Ishikawa (cell line): ENCODE results near the gene CPPED1.

Experiments used
- CEBPB ChIP-seq: IDR thresholded peaks from 2 replicates; pipeline ENCODE4 v1.6.1; 2012
- CREB1 ChIP-seq: IDR thresholded peaks from 2 replicates; pipeline ENCODE4 v1.6.1; 2012; ENCODE audit warnings: low read depth
- EGR1 ChIP-seq: IDR thresholded peaks from 2 replicates; pipeline ENCODE4 v1.6.1; 2012
- EP300 ChIP-seq: IDR thresholded peaks from 2 replicates; pipeline ENCODE4 v1.6.1; 2012; ENCODE audit warnings: borderline replicate concordance
- FOXM1 ChIP-seq: IDR thresholded peaks from 2 replicates; pipeline ENCODE4 v1.6.1; 2012; ENCODE audit warnings: low read depth, borderline replicate concordance
- MAX ChIP-seq: IDR thresholded peaks from 2 replicates; pipeline ENCODE4 v1.6.1; 2012
- NFIC ChIP-seq: IDR thresholded peaks from 2 replicates; pipeline ENCODE4 v1.6.1; 2012
- RAD21 ChIP-seq: IDR thresholded peaks from 2 replicates; pipeline ENCODE4 v1.6.1; 2012; ENCODE audit warnings: low read depth
- REST ChIP-seq: IDR thresholded peaks from 2 replicates; pipeline ENCODE4 v1.6.1; 2012; ENCODE audit warnings: low read depth, mild to moderate bottlenecking
- TAF1 ChIP-seq: IDR thresholded peaks from 2 replicates; pipeline ENCODE4 v1.6.1; 2012; ENCODE audit warnings: low read depth, mild to moderate bottlenecking
- TCF12 ChIP-seq: IDR thresholded peaks from 2 replicates; pipeline ENCODE4 v1.6.1; 2012; ENCODE audit warnings: low read depth
- TEAD4 ChIP-seq: IDR thresholded peaks from 2 replicates; pipeline ENCODE4 v1.6.1; 2012
- USF1 ChIP-seq: IDR thresholded peaks from 2 replicates; pipeline ENCODE4 v1.6.1; 2012
- YY1 ChIP-seq: IDR thresholded peaks from 2 replicates; pipeline ENCODE4 v1.6.1; 2012; ENCODE audit warnings: low read depth
- ZBTB7A ChIP-seq: IDR thresholded peaks from 2 replicates; pipeline ENCODE4 v1.6.1; 2012; ENCODE audit warnings: low read depth

Gene CPPED1

DNA sequence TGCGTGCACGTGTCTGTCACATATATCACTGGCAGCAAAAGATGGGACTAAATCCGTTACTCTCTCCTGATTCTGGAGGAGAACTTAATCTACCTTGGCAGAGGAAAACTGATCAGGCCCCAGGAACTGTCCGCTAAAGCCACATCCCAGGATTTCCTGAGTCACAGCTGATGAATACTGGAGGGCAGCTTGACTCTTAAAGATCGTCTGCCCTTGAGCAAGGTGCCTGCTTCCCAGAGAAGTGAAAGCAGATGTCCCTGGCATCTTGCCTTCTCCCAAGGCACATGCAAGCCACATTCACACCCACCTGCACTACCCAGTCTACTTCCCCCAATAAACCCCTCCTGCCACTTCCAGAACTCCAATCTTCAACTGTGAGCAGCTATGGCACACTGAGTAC is 99.8 kb downstream of the CPPED1 start:
- no peak for TF ChIP-seq EGR1
- no peak for TF ChIP-seq MAX
- no peak for TF ChIP-seq REST
- no peak for TF ChIP-seq CREB1
- TF ChIP-seq EP300: no peak
- TF ChIP-seq FOXM1: no peak
- no peak for TF ChIP-seq RAD21
- TF ChIP-seq NFIC: no peak
- TF ChIP-seq TEAD4: no peak
- TF ChIP-seq TCF12: no peak
- no peak for TF ChIP-seq TAF1
- no peak for TF ChIP-seq USF1
- TF ChIP-seq CEBPB: no peak
- TF ChIP-seq YY1: no peak
- no peak for TF ChIP-seq ZBTB7A

DNA sequence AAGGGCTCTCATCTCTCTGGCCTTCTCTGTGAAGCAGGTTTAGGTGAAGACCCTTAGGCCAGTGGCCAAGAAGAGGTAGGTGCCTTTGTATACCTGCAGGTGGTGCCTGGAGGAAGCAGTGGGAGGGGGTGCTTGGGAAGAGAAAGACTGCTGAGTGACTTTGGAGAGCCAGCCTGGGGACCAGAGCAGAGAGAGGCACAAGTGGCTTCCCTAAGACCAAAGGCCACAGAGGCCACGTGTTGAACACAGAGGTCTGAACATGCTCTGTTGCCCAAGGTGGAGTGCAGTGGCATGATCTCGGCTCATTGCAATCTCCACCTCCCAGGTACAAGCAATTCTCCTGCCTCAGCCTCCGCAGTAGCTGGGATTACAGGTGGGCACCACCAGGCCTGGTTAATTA is 103.5 kb downstream of the CPPED1 start:
- TF ChIP-seq EP300 (no peak), CEBPB (no peak), CREB1 (no peak), RAD21 (no peak), REST (no peak)

GRCh38 chr16:12699161-12699560 is 104.5 kb downstream of the CPPED1 start:
- no peak for TF ChIP-seq ZBTB7A
- TF ChIP-seq NFIC: no peak
- no peak for TF ChIP-seq USF1
- no peak for TF ChIP-seq TAF1
- no peak for TF ChIP-seq MAX
- no peak for TF ChIP-seq EGR1
- no peak for TF ChIP-seq FOXM1
- no peak for TF ChIP-seq CREB1
- no peak for TF ChIP-seq TCF12
- TF ChIP-seq EP300: no peak
- TF ChIP-seq REST: no peak
- TF ChIP-seq RAD21: no peak
- no peak for TF ChIP-seq CEBPB
- TF ChIP-seq YY1: no peak
- no peak for TF ChIP-seq TEAD4

DNA sequence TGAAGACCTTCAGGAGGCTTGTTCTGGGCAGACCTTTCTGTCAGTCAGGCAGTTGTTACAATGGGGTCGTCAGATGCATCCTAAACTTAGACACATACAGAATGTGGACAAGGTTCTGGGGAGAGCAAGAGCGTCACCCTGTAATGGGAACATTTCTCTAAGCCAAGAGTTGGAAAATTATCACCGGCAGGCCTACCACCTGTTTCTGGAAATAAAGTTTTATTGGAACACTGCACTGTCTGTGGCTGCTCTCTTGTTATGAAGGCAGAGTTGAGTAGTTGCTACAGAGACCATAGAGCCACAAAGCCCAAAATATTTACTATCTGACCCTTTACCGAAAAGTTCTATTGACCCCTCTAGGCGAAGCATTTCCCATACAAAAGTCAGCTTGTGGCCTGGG is 106.2 kb downstream of the CPPED1 start:
- no peak for TF ChIP-seq NFIC
- no peak for TF ChIP-seq TCF12
- no peak for TF ChIP-seq EP300
- TF ChIP-seq EGR1: no peak
- no peak for TF ChIP-seq ZBTB7A
- TF ChIP-seq CEBPB: no peak
- TF ChIP-seq TEAD4: no peak
- no peak for TF ChIP-seq CREB1
- no peak for TF ChIP-seq FOXM1
- TF ChIP-seq USF1: no peak
- no peak for TF ChIP-seq REST
- TF ChIP-seq MAX: no peak
